Measurements from ENCODE around the gene GAGE12J.
"Not testable (repeated sequence)": the region's sequence is repeated elsewhere in the genome, so short reads cannot be mapped to it uniquely, and the experiment has no call there.

- TF ChIP-seq CTCF, POLR2A (IDR thresholded peaks at IDR 0.05): not testable (repeated sequence)
These were observed 14.1 kb upstream of the GAGE12J start for GRCh38 chrX:49307775-49308174.

All from ovary (tissue), 3 donors.